HG03558 (cell line): ENCODE results near the gene ACOXL.

Experiments
- ATAC-seq: cut with Tn5 transposase; IDR thresholded peaks from one replicate; pipeline ENCODE4 v1.9.1; 2021; ENCODE audit warnings: moderate number of reproducible peaks; ENCODE audit not compliant: unreplicated experiment; ENCODE audit errors: extremely low read depth

Gene ACOXL

GRCh38 chr2:111139637-111140317 is 407.4 kb downstream of the ACOXL start:
- no peak for ATAC-seq

GRCh38 chr2:111140815-111141214 is 408.4 kb downstream of the ACOXL start:
- ATAC-seq, result no peak

- no peak for ATAC-seq
Observed at GRCh38 chr2:111142101-111142500, 409.7 kb downstream of the ACOXL start.

- ATAC-seq, result no peak
Observed at GRCh38 chr2:111143107-111143842, 410.9 kb downstream of the ACOXL start.

GRCh38 chr2:111143843-111144198 is 411.4 kb downstream of the ACOXL start:
- ATAC-seq, result no peak

GRCh38 chr2:111145103-111145760 is 412.9 kb downstream of the ACOXL start:
- ATAC-seq, result no peak

- ATAC-seq, result no peak
Observed at GRCh38 chr2:111145951-111146350, 413.6 kb downstream of the ACOXL start.

GRCh38 chr2:111148225-111148873 is 416.0 kb downstream of the ACOXL start:
- no peak for ATAC-seq

- no peak for ATAC-seq
Observed at GRCh38 chr2:111148925-111149324, 416.6 kb downstream of the ACOXL start.

- no peak for ATAC-seq
Observed at GRCh38 chr2:111149882-111150455, 417.6 kb downstream of the ACOXL start.

- ATAC-seq, result no peak
Observed at GRCh38 chr2:111154758-111155157, 422.4 kb downstream of the ACOXL start.

- no peak for ATAC-seq
Observed at GRCh38 chr2:111155610-111156009, 423.2 kb downstream of the ACOXL start.

GRCh38 chr2:111156529-111156928 is 424.2 kb downstream of the ACOXL start:
- no peak for ATAC-seq

GRCh38 chr2:111157071-111157661 is 424.8 kb downstream of the ACOXL start:
- ATAC-seq, result no peak

GRCh38 chr2:111157798-111158197 is 425.4 kb downstream of the ACOXL start:
- no peak for ATAC-seq

GRCh38 chr2:111159641-111160040 is 427.3 kb downstream of the ACOXL start:
- ATAC-seq, result no peak

- no peak for ATAC-seq
Observed at GRCh38 chr2:111160758-111161157, 428.4 kb downstream of the ACOXL start.

GRCh38 chr2:111161971-111162370 is 429.6 kb downstream of the ACOXL start:
- ATAC-seq, result no peak

GRCh38 chr2:111162718-111163331 is 430.5 kb downstream of the ACOXL start:
- ATAC-seq, result no peak

GRCh38 chr2:111164078-111164477 is 431.7 kb downstream of the ACOXL start:
- no peak for ATAC-seq
